ENCODE data around the gene KPNA6. TPM values are rescaled to one million over a fixed set of nuclear protein-coding genes. Genes with fewer than 3 reads are reported as not detected.
"Not testable (repeated sequence)": the region's sequence is repeated elsewhere in the genome, so short reads cannot be mapped to it uniquely, and the experiment has no call there.

Gene KPNA6
- total RNA-seq, 1 donor from 2014 or later: 63.6 TPM

DNA sequence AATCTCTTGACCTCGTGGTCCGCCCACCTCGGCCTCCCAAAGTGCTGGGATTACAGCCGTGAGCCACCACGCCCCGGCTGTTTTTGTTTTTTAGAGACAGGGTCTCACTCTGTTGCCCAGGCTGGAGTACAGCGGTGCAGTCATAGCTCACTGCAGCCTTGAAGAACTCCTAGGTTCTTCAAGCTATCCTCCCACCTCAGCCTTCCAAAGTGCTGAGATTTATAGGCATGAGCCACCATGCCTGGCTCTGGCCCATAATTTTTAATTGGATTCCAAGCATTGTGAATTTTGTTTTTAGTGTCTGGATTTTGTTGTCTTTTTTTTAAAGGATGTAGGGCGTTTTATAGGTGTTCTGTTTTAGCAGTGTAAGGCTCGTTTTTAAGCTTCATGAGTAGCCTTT, 43.0 kb downstream of the KPNA6 start:
- no peak for DNase-seq (ENCODE audit: low read depth, low spot score)
- Mint-ChIP-seq H3K4me1 (peaks cover 4% of the 10 kb centered on the region), H3K27me3 (ENCODE audit: low read depth) (no peaks in the 10 kb centered on the region), H3K4me3 (no peak overlapping the region), H3K36me3 (ENCODE audit: low read depth) (peaks cover 12% of the 10 kb centered on the region), H3K9me3 (no peaks in the 10 kb centered on the region), H3K27ac (ENCODE audit: unreplicated experiment) (no peak overlapping the region)
- TF ChIP-seq, protein P1, sequence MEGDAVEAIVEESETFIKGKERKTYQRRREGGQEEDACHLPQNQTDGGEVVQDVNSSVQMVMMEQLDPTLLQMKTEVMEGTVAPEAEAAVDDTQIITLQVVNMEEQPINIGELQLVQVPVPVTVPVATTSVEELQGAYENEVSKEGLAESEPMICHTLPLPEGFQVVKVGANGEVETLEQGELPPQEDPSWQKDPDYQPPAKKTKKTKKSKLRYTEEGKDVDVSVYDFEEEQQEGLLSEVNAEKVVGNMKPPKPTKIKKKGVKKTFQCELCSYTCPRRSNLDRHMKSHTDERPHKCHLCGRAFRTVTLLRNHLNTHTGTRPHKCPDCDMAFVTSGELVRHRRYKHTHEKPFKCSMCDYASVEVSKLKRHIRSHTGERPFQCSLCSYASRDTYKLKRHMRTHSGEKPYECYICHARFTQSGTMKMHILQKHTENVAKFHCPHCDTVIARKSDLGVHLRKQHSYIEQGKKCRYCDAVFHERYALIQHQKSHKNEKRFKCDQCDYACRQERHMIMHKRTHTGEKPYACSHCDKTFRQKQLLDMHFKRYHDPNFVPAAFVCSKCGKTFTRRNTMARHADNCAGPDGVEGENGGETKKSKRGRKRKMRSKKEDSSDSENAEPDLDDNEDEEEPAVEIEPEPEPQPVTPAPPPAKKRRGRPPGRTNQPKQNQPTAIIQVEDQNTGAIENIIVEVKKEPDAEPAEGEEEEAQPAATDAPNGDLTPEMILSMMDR (conservative IDR thresholded peaks at IDR 0.05): no peak

DNA sequence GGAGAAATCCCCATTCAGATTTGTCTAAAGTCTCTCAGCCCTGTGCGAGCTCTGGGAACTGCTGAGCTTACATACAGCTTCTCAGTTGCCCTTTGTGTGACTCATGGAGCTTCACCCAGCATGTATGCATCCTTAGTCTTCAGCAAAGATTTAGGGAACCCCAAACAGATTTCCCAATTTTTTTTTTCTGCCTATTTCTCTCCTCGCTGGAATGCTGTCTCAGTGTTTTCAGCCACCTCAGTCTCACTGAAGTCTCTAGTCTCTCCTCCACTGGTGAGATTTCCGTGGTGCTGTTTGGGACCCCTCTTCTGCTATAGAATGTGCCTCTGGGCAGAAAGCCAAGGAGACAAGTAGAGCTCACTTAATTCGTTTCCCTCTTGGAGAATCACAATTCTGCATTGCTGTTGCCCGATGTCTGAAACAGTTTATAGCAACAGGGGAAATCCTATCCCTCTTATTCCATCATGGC, 43.5 kb downstream of the KPNA6 start:
- no peak overlapping the region for H3K4me3 Mint-ChIP-seq
- peaks cover 4% of the 10 kb centered on the region for H3K4me1 Mint-ChIP-seq
- DNase-seq (ENCODE audit: low read depth, low spot score): no peak
- no peaks in the 10 kb centered on the region for H3K9me3 Mint-ChIP-seq
- H3K27ac Mint-ChIP-seq (ENCODE audit: unreplicated experiment): peak overlapping the region; percentile 31
- H3K27me3 Mint-ChIP-seq (ENCODE audit: low read depth): no peaks in the 10 kb centered on the region
- peaks cover 15% of the 10 kb centered on the region for H3K36me3 Mint-ChIP-seq (ENCODE audit: low read depth)
- TF ChIP-seq, protein P1 (conservative IDR thresholded peaks at IDR 0.05): no peak

DNA sequence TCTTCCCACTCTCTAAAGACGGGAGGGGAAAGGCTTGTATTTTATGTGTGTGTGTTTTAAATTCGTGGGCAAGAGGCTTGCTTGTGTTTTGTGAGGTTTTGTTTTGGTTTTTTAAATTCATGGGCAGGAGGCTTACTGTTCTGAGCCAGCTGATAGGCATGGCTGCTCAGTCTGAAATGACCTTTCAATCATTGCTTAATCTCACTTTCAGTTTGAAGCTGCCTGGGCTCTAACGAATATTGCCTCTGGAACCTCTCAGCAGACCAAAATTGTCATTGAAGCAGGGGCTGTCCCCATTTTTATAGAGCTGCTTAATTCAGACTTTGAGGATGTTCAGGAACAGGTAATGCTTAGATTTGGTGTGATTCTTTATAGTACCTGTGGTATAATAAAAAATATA, 51.3 kb downstream of the KPNA6 start:
- TF ChIP-seq, protein P1 (conservative IDR thresholded peaks at IDR 0.05): no peak
- Mint-ChIP-seq H3K4me3 (no peak overlapping the region), H3K27ac (ENCODE audit: unreplicated experiment) (no peak overlapping the region), H3K36me3 (ENCODE audit: low read depth) (peaks cover 16% of the 10 kb centered on the region), H3K9me3 (no peaks in the 10 kb centered on the region), H3K4me1 (no peaks in the 10 kb centered on the region), H3K27me3 (ENCODE audit: low read depth) (no peaks in the 10 kb centered on the region)
- DNase-seq (ENCODE audit: low read depth, low spot score): no peak

DNA sequence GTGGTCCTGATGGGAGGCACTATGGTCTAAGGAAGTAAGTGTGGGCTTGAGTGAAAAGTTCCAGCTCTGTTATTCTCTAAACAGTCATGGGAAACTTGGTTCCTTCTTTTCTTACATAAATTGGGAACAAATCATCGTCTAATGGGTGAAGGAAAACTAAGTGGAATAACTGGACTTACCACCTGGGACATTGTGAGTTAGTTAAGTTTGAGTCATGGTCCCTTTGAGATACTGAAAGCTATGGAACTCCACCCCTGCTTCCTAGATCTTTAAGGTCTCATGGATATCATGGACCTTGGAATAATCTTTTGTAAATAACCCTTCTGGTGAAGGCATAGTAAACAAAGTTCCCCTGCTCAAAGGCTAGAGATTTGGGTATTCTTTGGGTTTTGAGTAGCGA, 55.5 kb downstream of the KPNA6 start:
- no peaks in the 10 kb centered on the region for H3K4me1 Mint-ChIP-seq
- H3K27me3 Mint-ChIP-seq (ENCODE audit: low read depth): no peaks in the 10 kb centered on the region
- H3K36me3 Mint-ChIP-seq (ENCODE audit: low read depth): peaks cover 15% of the 10 kb centered on the region
- H3K9me3 Mint-ChIP-seq: no peaks in the 10 kb centered on the region
- no peak overlapping the region for H3K4me3 Mint-ChIP-seq
- TF ChIP-seq, protein P1 (conservative IDR thresholded peaks at IDR 0.05): no peak
- peak overlapping the region; percentile 27 for H3K27ac Mint-ChIP-seq (ENCODE audit: unreplicated experiment)
- no peak for DNase-seq (ENCODE audit: low read depth, low spot score)

DNA sequence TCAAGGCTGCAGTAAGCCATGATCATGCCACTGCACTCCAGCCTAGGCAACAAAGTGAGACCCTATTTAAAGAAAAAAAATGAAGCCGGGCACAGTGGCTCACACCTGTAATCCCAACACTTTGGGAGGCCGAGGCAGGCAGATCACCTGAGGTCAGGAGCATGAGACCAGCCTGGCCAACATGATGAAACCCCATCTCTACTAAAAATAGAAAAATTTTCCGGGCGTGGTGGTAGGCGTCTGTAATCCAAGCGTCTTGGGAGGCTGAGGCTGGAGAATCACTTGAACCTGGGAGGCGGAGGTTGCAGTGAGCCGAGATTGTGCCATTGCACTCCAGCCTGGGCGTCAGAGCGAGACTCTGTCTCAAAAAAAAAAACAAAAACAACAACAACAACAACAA, 57.8 kb downstream of the KPNA6 start:
- not testable (repeated sequence) for H3K27ac Mint-ChIP-seq (ENCODE audit: unreplicated experiment); H3K4me1 Mint-ChIP-seq; H3K9me3 Mint-ChIP-seq; H3K27me3 Mint-ChIP-seq (ENCODE audit: low read depth); DNase-seq (ENCODE audit: low read depth, low spot score); H3K4me3 Mint-ChIP-seq
- peaks cover 18% of the 10 kb centered on the region for H3K36me3 Mint-ChIP-seq (ENCODE audit: low read depth)

DNA sequence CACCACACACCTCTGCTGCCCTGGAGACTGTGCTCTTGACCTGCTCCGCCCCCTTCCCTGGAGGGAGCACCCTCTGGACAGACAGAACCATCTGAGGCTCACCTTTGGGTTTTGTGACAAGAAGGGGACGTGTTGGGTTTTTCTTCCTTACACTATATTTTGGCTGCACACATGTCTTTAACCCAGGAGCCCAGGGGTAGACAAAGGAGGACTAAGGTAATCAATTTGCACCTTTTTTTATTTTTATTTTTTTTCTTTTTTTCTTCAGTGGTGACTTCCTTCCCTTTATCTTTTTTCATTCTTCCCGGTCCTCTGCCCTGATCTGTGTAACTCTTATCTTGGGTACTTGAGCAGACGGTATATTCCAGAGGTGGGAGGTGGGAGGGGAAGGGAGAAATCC, 63.1 kb downstream of the KPNA6 start:
- Mint-ChIP-seq H3K9me3 (no peaks in the 10 kb centered on the region), H3K36me3 (ENCODE audit: low read depth) (peaks cover 13% of the 10 kb centered on the region), H3K27me3 (ENCODE audit: low read depth) (no peaks in the 10 kb centered on the region), H3K4me3 (no peak overlapping the region), H3K27ac (ENCODE audit: unreplicated experiment) (no peak overlapping the region), H3K4me1 (no peaks in the 10 kb centered on the region)
- no peak for DNase-seq (ENCODE audit: low read depth, low spot score)
- TF ChIP-seq, protein P1 (conservative IDR thresholded peaks at IDR 0.05): no peak

Measured in neural crest cell (in vitro differentiated cells).